GM12891 (cell line): ENCODE measurements around the gene SYNE2.
A peak's percentile ranks its signal among the peaks of the same experiment; 100 is the strongest.

Source experiments
- DNase-seq: peaks from one replicate; pipeline ENCODE4 v3.0.0; 2011; ENCODE audit warnings: low spot score; ENCODE audit not compliant: insufficient read length
- FAIRE-seq: peaks from 2 replicates; lab custom pipeline; 2011; peaks lifted over from hg19 to GRCh38; lab: Jason Lieb, UNC
- PAX5 ChIP-seq: IDR thresholded peaks from 2 replicates; pipeline ENCODE4 v1.6.1; 2011; ENCODE audit warnings: low read length, moderate library complexity, mild to moderate bottlenecking; ENCODE audit not compliant: insufficient read depth, severe bottlenecking
- POLR2A ChIP-seq: IDR thresholded peaks from 2 replicates; pipeline ENCODE4 v1.6.1; 2011; ENCODE audit warnings: low read depth, low read length, control low read depth
- POLR2AphosphoS5 ChIP-seq: IDR thresholded peaks from 2 replicates; pipeline ENCODE4 v1.6.1; 2011; ENCODE audit warnings: low read depth, low read length, control low read depth
- POU2F2 ChIP-seq: IDR thresholded peaks from 2 replicates; pipeline ENCODE4 v1.6.1; 2011; ENCODE audit warnings: low read depth, mild to moderate bottlenecking, control low read depth, low read length, moderate library complexity
- SPI1 ChIP-seq: IDR thresholded peaks from 2 replicates; pipeline ENCODE4 v1.6.1; 2011; ENCODE audit warnings: low read depth, low read length, control low read depth
- TAF1 ChIP-seq: IDR thresholded peaks from 2 replicates; pipeline ENCODE4 v1.6.1; 2011; ENCODE audit warnings: low read depth, low read length, control low read depth

Gene SYNE2

GRCh38 chr14:64125270-64125669, 272.5 kb downstream of the SYNE2 start:
- TF ChIP-seq POLR2A = no peak
- no peak for FAIRE-seq
- no peak for DNase-seq

DNA sequence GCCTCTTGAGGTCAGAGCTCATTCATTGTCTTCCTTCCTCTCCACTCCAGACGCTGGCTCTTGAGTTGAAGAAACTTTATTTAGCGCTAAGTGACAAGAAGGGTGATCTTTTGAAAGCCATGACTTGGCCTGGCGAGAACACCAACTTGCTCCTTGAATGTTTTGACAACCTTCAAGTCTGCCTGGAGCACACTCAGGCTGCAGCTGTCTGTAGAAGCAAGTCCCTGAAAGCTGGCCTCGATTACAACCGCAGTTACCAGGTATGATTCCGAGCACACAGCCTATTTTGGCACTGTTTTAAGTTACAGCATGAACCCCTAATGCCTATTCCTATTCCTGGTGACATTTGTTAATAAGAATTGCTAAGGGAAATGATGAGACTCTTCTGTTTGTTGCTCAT, 273.7 kb downstream of the SYNE2 start:
- TF ChIP-seq POU2F2 (no peak), POLR2A (no peak), POLR2AphosphoS5 (no peak), SPI1 (no peak), TAF1 (no peak), PAX5 (no peak)
- no peak for DNase-seq
- FAIRE-seq = no peak

GRCh38 chr14:64137657-64138290, 285.0 kb downstream of the SYNE2 start:
- TF ChIP-seq POLR2AphosphoS5 (no peak), POLR2A (no peak), POU2F2 (no peak), SPI1 (no peak), TAF1 (no peak), PAX5 (no peak)
- DNase-seq = no peak
- FAIRE-seq = peak; percentile 38

GRCh38 chr14:64147126-64147790, 294.5 kb downstream of the SYNE2 start:
- FAIRE-seq = no peak
- DNase-seq = no peak
- no peak for TF ChIP-seq POLR2AphosphoS5
- TF ChIP-seq POLR2A = no peak
- no peak for TF ChIP-seq TAF1
- TF ChIP-seq SPI1 = no peak
- TF ChIP-seq PAX5 = no peak
- no peak for TF ChIP-seq POU2F2

- no peak for DNase-seq
- TF ChIP-seq POLR2AphosphoS5 = no peak
- TF ChIP-seq PAX5 = no peak
- no peak for TF ChIP-seq POU2F2
- TF ChIP-seq TAF1 = no peak
- TF ChIP-seq POLR2A = no peak
- no peak for TF ChIP-seq SPI1
- no peak for FAIRE-seq
Observed at GRCh38 chr14:64149921-64150320, 297.1 kb downstream of the SYNE2 start.

DNA sequence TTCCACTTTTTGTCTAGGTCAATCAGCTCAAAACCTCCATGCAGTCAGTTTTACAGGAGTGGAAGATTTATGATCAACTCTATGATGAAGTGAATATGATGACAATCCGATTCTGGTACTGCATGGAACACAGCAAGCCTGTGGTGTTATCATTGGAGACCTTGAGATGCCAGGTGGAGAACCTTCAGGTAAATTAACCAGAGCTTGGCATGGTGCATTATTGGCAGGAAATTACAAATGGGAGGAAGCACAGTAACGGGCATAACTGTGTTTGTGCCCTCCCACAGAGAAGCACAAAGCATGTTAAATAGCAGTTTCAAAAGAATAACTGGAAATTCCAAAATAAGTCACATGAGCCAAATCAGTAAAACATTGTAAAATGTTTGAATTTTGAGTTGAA, 305.8 kb downstream of the SYNE2 start:
- FAIRE-seq (no peak), DNase-seq (no peak)
- TF ChIP-seq POLR2A (no peak), PAX5 (no peak), POLR2AphosphoS5 (no peak), POU2F2 (no peak), TAF1 (no peak), SPI1 (no peak)

DNA sequence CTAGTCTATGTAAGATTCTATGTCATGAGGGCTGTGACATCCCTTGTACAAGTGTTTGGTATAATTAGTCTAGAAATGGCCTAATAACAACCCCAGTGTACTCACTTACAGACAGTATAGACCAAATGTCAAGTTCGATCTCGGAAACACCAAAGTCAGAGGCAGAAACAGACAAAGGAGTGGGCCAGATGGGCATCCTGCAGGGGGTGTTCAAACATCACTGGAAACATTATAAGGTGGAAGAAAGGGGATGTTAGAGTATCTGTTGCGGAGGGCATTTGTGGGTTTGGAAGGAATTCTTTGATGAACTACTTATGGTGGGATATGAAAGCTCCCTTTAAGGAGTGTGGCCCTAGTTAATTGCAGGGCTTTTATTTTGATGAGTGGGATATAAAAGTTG, 306.8 kb downstream of the SYNE2 start:
- DNase-seq (no peak), FAIRE-seq (no peak)
- no peak for TF ChIP-seq PAX5

- FAIRE-seq = peak; percentile 96
- DNase-seq = peak; percentile 23
- TF ChIP-seq SPI1 (peak; percentile 94), PAX5 (no peak)
Observed at GRCh38 chr14:64170181-64170580, 317.4 kb downstream of the SYNE2 start.

- DNase-seq (no peak), FAIRE-seq (no peak)
- TF ChIP-seq TAF1 (no peak), POLR2A (no peak), POLR2AphosphoS5 (no peak)
Observed at GRCh38 chr14:64174922-64175782, 322.3 kb downstream of the SYNE2 start.

GRCh38 chr14:64176330-64176729, 323.5 kb downstream of the SYNE2 start:
- DNase-seq (no peak), FAIRE-seq (no peak)
- TF ChIP-seq PAX5 (no peak), POLR2AphosphoS5 (no peak), TAF1 (no peak)
